IMR-90 (cell line): Measurements from ENCODE around the gene BFSP1. TPM values are rescaled to one million over a fixed set of nuclear protein-coding genes. Genes with fewer than 3 reads are reported as not detected.

Experiments
- ATAC-seq: fragments of 200-7000 bp; cut with Tn5 transposase; 2 replicates; pipeline ENCODE4 v1.9.1; 2020; ENCODE audit warnings: low read depth, mild to moderate bottlenecking, moderate library complexity
- BruUV-seq: library from RNA; stranded (reverse); fragments of 400-500 nt; replicated peaks from 2 replicates; lab custom pipeline; 2021; lab: Mats Ljungman, UMichigan
- CTCF ChIA-PET: fragments of 300-600 bp; formaldehyde crosslinking; extraction: SDS; loops from one replicate; lab custom pipeline; 2021; ENCODE audit warnings: antibody characterized with exemption; lab: Yijun Ruan, JAX
- POLR2A ChIA-PET: fragments of 300-600 bp; sonication (Branson Sonifier 250); formaldehyde crosslinking; loops from one replicate; lab custom pipeline; 2022; ENCODE audit warnings: antibody characterized with exemption; ENCODE audit not compliant: unreplicated experiment; lab: Charles Lee
- DNase-seq: peaks from one replicate; pipeline ENCODE4 v3.0.0; 2013
- H2AFZ ChIP-seq: replicated peaks from 2 replicates; pipeline ENCODE3; 2013; ENCODE audit warnings: low read length, mild to moderate bottlenecking; ENCODE audit not compliant: poor library complexity
- H2AK5ac ChIP-seq: 2 replicates; pipeline ENCODE4 v1.6.1; 2013; ENCODE audit warnings: low read depth, low read length, inconsistent platforms
- H2AK9ac ChIP-seq: replicated peaks from 2 replicates; pipeline ENCODE3; 2013; ENCODE audit warnings: mild to moderate bottlenecking, low read depth, low read length, moderate library complexity; ENCODE audit not compliant: poor library complexity
- H2BK120ac ChIP-seq: 2 replicates; pipeline ENCODE4 v1.6.1; 2013; ENCODE audit warnings: low read depth, low read length, inconsistent platforms
- H2BK15ac ChIP-seq: 3 replicates; pipeline ENCODE4 v1.6.1; 2013; ENCODE audit warnings: low read depth, low read length, inconsistent platforms
- H2BK20ac ChIP-seq: 2 replicates; pipeline ENCODE4 v1.6.1; 2013; ENCODE audit warnings: low read depth, mild to moderate bottlenecking, inconsistent platforms, low read length, moderate library complexity
- H2BK5ac ChIP-seq: 2 replicates; pipeline ENCODE4 v1.6.1; 2013; ENCODE audit warnings: mild to moderate bottlenecking, low read depth, low read length, inconsistent platforms; ENCODE audit not compliant: poor library complexity, severe bottlenecking
- H3K14ac ChIP-seq: replicated peaks from 2 replicates; pipeline ENCODE4 v1.6.1; 2013; ENCODE audit warnings: low read depth, low read length, inconsistent platforms
- H3K18ac ChIP-seq: 2 replicates; pipeline ENCODE4 v1.6.1; 2013; ENCODE audit warnings: low read depth, low read length, control low read depth
- H3K23ac ChIP-seq: 2 replicates; pipeline ENCODE4 v1.6.1; 2013; ENCODE audit warnings: low read depth, low read length, inconsistent platforms
- H3K27ac ChIP-seq: 2 replicates; pipeline ENCODE4 v1.5.1; 2013; ENCODE audit warnings: mild to moderate bottlenecking, control low read depth, low read length; ENCODE audit not compliant: insufficient read depth
- H3K27me3 ChIP-seq: 2 replicates; pipeline ENCODE4 v1.6.1; 2013; ENCODE audit warnings: low read length; ENCODE audit not compliant: control insufficient read depth, insufficient read depth
- H3K36me3 ChIP-seq: 2 replicates; pipeline ENCODE4 v1.6.1; 2013; ENCODE audit warnings: low read length, mixed read lengths; ENCODE audit not compliant: control insufficient read depth, insufficient read depth
- H3K4ac ChIP-seq: 2 replicates; pipeline ENCODE4 v1.6.1; 2013; ENCODE audit warnings: low read depth, low read length, inconsistent platforms
- H3K4me1 ChIP-seq: 2 replicates; pipeline ENCODE4 v1.6.1; 2013; ENCODE audit warnings: low read length, mixed read lengths; ENCODE audit not compliant: control insufficient read depth, insufficient read depth
- H3K4me2 ChIP-seq: 2 replicates; pipeline ENCODE4 v1.6.1; 2013; ENCODE audit warnings: low read depth, mild to moderate bottlenecking, control low read depth, low read length, moderate library complexity
- H3K4me3 ChIP-seq: 2 replicates; pipeline ENCODE4 v1.5.1; 2013; ENCODE audit warnings: low read depth, mild to moderate bottlenecking, control low read depth, low read length, moderate library complexity; ENCODE audit not compliant: insufficient read depth
- H3K56ac ChIP-seq: 2 replicates; pipeline ENCODE4 v1.6.1; 2013; ENCODE audit warnings: low read length, inconsistent platforms; ENCODE audit not compliant: insufficient read depth; ENCODE audit errors: extremely low read depth
- H3K79me1 ChIP-seq, 2 experiments: 2 replicates each; pipeline ENCODE4 v1.6.1; 2013; ENCODE audit warnings: low read length in 2 of 2, inconsistent platforms in 1 of 2, low read depth in 1 of 2
- H3K9ac ChIP-seq: 2 replicates; pipeline ENCODE4 v1.6.1; 2013; ENCODE audit warnings: low read depth, low read length, control low read depth
- H3K9me1 ChIP-seq: 2 replicates; pipeline ENCODE4 v1.6.1; 2013; ENCODE audit warnings: low read length, inconsistent platforms; ENCODE audit not compliant: insufficient read depth
- H3K9me3 ChIP-seq: 2 replicates; pipeline ENCODE4 v1.6.1; 2013; ENCODE audit warnings: low read length; ENCODE audit not compliant: control insufficient read depth, insufficient read depth
- H4K20me1 ChIP-seq: 2 replicates; pipeline ENCODE4 v1.6.1; 2013; ENCODE audit warnings: low read length, inconsistent platforms; ENCODE audit not compliant: insufficient read depth
- H4K5ac ChIP-seq: 2 replicates; pipeline ENCODE4 v1.6.1; 2013; ENCODE audit warnings: mild to moderate bottlenecking, low read depth, low read length, control low read depth
- H4K8ac ChIP-seq, 2 experiments: 2 replicates each; pipeline ENCODE4 v1.6.1; 2013; ENCODE audit warnings: low read depth in 2 of 2, low read length in 2 of 2, control low read depth in 1 of 2, inconsistent platforms in 1 of 2
- H4K91ac ChIP-seq: 2 replicates; pipeline ENCODE4 v1.6.1; 2013; ENCODE audit warnings: low read depth, low read length, inconsistent platforms; ENCODE audit not compliant: insufficient read depth
- BHLHE40 ChIP-seq: fragments of 150-350 bp; IDR thresholded peaks from 2 replicates; pipeline ENCODE4 v1.6.1; 2016; ENCODE audit warnings: mild to moderate bottlenecking, low read depth, low read length
- CEBPB ChIP-seq: IDR thresholded peaks from 2 replicates; pipeline ENCODE4 v1.6.1; 2012; ENCODE audit warnings: low read depth, low read length, improper control_type of control experiment
- CHD1 ChIP-seq: IDR thresholded peaks from 2 replicates; pipeline ENCODE4 v1.6.1; 2012; ENCODE audit warnings: low read depth, low read length, improper control_type of control experiment
- FOS ChIP-seq: fragments of 150-350 bp; IDR thresholded peaks from 2 replicates; pipeline ENCODE4 v1.6.1; 2016; ENCODE audit warnings: low read depth, low read length
- MAFK ChIP-seq: IDR thresholded peaks from 2 replicates; pipeline ENCODE4 v1.6.1; 2012; ENCODE audit warnings: low read depth, low read length, improper control_type of control experiment
- MAZ ChIP-seq: IDR thresholded peaks from 2 replicates; pipeline ENCODE4 v1.6.1; 2012; ENCODE audit warnings: low read depth, mild to moderate bottlenecking, low read length, improper control_type of control experiment, moderate library complexity, borderline replicate concordance
- NFE2L2 ChIP-seq: fragments of 150-350 bp; IDR thresholded peaks from 2 replicates; pipeline ENCODE4 v1.6.1; 2016; ENCODE audit warnings: low read depth, mild to moderate bottlenecking, low read length
- RAD21 ChIP-seq: IDR thresholded peaks from 2 replicates; pipeline ENCODE4 v1.6.1; 2012; ENCODE audit warnings: low read length, improper control_type of control experiment
- SMC3 ChIP-seq: fragments of 150-350 bp; IDR thresholded peaks from 2 replicates; pipeline ENCODE4 v1.6.1; 2016; ENCODE audit warnings: low read depth, mild to moderate bottlenecking, antibody characterized with exemption, low read length, moderate library complexity
- WGBS, 2 experiments: methylation state at CpG; one replicate each; pipeline versions ENCODE4 v1.1.5 to v1.1.7; 2013; ENCODE audit warnings: missing lambda C conversion rate in 2 of 2; ENCODE audit not compliant: insufficient read length in 1 of 2; ENCODE audit errors: extremely low coverage in 2 of 2; 5-methylcytosine and 5-hydroxymethylcytosine counted together
- dilution Hi-C: fragments of 300-500 bp; cut with HindIII; formaldehyde crosslinking; loops from one replicate; pipeline ENCODE4 v1.14.3; 2018; ENCODE audit warnings: low sequenced_read_pairs; ENCODE audit not compliant: unreplicated experiment
- in situ Hi-C: fragments of 300-500 bp; cut with MboI; formaldehyde crosslinking; loops from 3 replicates; pipeline ENCODE4 v1.14.3; 2019; ENCODE audit warnings: low sequenced_read_pairs, inconsistent platforms, mixed read lengths
- intact Hi-C: fragments of 100-400 bp; cut with micrococcal nuclease; formaldehyde crosslinking; loops from 2 replicates; pipeline ENCODE4 v1.10.0; 2022
- polyA plus RNA-seq, 3 experiments: library from polyadenylated mRNA; depleted of rRNA; stranded (reverse); fragments of >200 nt; gene quantifications; 2 replicates each; pipeline ENCODE4 v1.2.3, GENCODE V29; 2012; ENCODE audit warnings: low replicate concordance in 1 of 3
- total RNA-seq: library from RNA; depleted of rRNA; stranded (reverse); fragments of >200 nt; gene quantifications from 2 replicates; pipeline ENCODE4 v1.2.3, GENCODE V29; 2012
- TF ChIP-seq, protein P1 (sequence below): fragments of 150-350 bp; IDR thresholded peaks from 2 replicates; pipeline ENCODE4 v1.6.1; 2017; ENCODE audit warnings: mild to moderate bottlenecking, antibody characterized with exemption, low read length, low read depth
- TF ChIP-seq, protein P2 (sequence below): fragments of 150-350 bp; IDR thresholded peaks from 2 replicates; pipeline ENCODE4 v1.6.1; 2016; ENCODE audit warnings: low read depth, mild to moderate bottlenecking, low read length, moderate library complexity, borderline replicate concordance
- TF ChIP-seq, protein P3 (sequence below): conservative IDR thresholded peaks from 2 replicates; pipeline ENCODE4 v1.5.1; 2012; ENCODE audit warnings: mild to moderate bottlenecking, low read depth, low read length, improper control_type of control experiment

The BFSP1 gene
- total and polyA plus RNA-seq, 2 of the 4 experiments (the other 2 are of a cell fraction): 1.1 to 2.0 TPM

DNA sequence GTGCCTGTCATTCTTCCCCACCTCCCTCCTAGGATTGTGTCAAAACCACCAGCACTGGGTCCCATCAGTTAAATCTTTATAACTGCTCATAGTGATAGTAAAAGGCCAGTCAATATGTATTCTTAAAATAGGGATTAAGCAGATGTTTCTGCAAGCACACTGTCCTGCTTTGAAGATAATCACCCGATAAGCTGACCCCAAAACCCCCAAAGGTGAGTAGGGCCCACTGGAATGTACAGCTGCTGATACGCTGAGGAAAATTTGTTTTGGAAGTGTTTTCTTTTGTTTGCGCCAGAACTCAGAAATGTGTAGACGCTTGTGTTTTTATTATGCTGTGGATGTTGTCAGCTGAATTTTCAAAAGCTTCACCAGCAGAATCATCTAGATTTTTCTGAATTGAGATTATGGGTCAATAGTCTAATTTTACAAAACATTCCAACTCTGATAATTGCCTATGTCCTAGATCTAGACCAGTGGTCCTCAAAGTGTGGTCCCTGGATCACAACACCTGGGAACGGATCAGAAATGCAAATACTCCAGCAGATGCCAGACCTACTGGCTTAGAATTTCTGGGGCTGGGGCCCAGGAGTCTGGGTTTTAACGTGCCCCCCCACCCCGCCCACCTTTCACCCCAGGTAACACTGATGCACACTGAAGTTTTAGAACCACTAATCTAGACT, 11.4 kb downstream of the BFSP1 start:
- no peaks in the 10 kb centered on the region for H4K20me1 ChIP-seq
- H4K91ac ChIP-seq: no peak overlapping the region
- no TSS peak for BruUV-seq
- no peak overlapping the region for H3K23ac ChIP-seq
- 100% methylated on average over 1 of the region's 7 CpGs; no CpG with 5 or more reads in 1 of the 2 experiments for WGBS, 2 experiments
- intact Hi-C loops (no loop called here), in situ Hi-C loops (loop anchor here (10.0 kb wide), 2 partner anchors 405 to 475 kb away; no protein-coding TSS in a partner anchor), dilution Hi-C loops (no loop called here)
- POLR2A ChIA-PET: no interaction called here
- no peak for DNase-seq
- no peaks in the 10 kb centered on the region for H3K9me3 ChIP-seq
- H3K9me1 ChIP-seq: no peaks in the 10 kb centered on the region
- H3K4me3 ChIP-seq: no peak overlapping the region
- TF ChIP-seq BHLHE40: no peak
- no peak for TF ChIP-seq RAD21
- no peak for TF ChIP-seq CHD1
- TF ChIP-seq, protein P1, sequence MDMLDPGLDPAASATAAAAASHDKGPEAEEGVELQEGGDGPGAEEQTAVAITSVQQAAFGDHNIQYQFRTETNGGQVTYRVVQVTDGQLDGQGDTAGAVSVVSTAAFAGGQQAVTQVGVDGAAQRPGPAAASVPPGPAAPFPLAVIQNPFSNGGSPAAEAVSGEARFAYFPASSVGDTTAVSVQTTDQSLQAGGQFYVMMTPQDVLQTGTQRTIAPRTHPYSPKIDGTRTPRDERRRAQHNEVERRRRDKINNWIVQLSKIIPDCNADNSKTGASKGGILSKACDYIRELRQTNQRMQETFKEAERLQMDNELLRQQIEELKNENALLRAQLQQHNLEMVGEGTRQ: no peak
- TF ChIP-seq SMC3: no peak
- TF ChIP-seq MAFK: no peak
- TF ChIP-seq CEBPB: no peak
- TF ChIP-seq, protein P2, sequence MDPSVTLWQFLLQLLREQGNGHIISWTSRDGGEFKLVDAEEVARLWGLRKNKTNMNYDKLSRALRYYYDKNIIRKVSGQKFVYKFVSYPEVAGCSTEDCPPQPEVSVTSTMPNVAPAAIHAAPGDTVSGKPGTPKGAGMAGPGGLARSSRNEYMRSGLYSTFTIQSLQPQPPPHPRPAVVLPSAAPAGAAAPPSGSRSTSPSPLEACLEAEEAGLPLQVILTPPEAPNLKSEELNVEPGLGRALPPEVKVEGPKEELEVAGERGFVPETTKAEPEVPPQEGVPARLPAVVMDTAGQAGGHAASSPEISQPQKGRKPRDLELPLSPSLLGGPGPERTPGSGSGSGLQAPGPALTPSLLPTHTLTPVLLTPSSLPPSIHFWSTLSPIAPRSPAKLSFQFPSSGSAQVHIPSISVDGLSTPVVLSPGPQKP: no peak
- TF ChIP-seq, protein P3, sequence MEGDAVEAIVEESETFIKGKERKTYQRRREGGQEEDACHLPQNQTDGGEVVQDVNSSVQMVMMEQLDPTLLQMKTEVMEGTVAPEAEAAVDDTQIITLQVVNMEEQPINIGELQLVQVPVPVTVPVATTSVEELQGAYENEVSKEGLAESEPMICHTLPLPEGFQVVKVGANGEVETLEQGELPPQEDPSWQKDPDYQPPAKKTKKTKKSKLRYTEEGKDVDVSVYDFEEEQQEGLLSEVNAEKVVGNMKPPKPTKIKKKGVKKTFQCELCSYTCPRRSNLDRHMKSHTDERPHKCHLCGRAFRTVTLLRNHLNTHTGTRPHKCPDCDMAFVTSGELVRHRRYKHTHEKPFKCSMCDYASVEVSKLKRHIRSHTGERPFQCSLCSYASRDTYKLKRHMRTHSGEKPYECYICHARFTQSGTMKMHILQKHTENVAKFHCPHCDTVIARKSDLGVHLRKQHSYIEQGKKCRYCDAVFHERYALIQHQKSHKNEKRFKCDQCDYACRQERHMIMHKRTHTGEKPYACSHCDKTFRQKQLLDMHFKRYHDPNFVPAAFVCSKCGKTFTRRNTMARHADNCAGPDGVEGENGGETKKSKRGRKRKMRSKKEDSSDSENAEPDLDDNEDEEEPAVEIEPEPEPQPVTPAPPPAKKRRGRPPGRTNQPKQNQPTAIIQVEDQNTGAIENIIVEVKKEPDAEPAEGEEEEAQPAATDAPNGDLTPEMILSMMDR: no peak
- TF ChIP-seq NFE2L2: no peak
- no peak for TF ChIP-seq FOS
- no peak for TF ChIP-seq MAZ
- no peak overlapping the region for H2BK120ac ChIP-seq
- no peak overlapping the region for H2AK9ac ChIP-seq
- H3K4me1 ChIP-seq: no peaks in the 10 kb centered on the region
- H3K4ac ChIP-seq: no peak overlapping the region
- no peak overlapping the region for H4K8ac ChIP-seq
- H3K56ac ChIP-seq: no peak overlapping the region
- CTCF ChIA-PET: interaction anchor here (0.6 kb wide), 1 partner anchor 270 kb away, joined by 5 read pairs; no protein-coding TSS in a partner anchor
- H3K4me2 ChIP-seq: no peak overlapping the region
- H2BK5ac ChIP-seq: no peak overlapping the region
- no peaks in the 10 kb centered on the region for H3K36me3 ChIP-seq
- peaks cover 11% of the 10 kb centered on the region for H3K27me3 ChIP-seq
- no peak overlapping the region for H4K5ac ChIP-seq
- ATAC-seq: no peak
- no peak overlapping the region for H2AFZ ChIP-seq
- no peak overlapping the region for H2AK5ac ChIP-seq
- no peak overlapping the region for H3K18ac ChIP-seq
- no peak overlapping the region for H3K27ac ChIP-seq
- H3K14ac ChIP-seq: no peak overlapping the region
- H3K79me1 ChIP-seq: no peaks in the 10 kb centered on the region
- no peak overlapping the region for H3K9ac ChIP-seq
- H2BK15ac ChIP-seq: no peak overlapping the region
- H2BK20ac ChIP-seq: no peak overlapping the region
